ENCODE data around the gene OR2T8.

The OR2T8 gene

GRCh38 chr1:247942624-247943023, 22.6 kb downstream of the OR2T8 start:
- no peak for TF ChIP-seq CTCF (IDR thresholded peaks at IDR 0.05; ENCODE audit: low read depth, low read length, missing control alignments)
- in situ Hi-C loops (cut with HindIII; ENCODE audit: low sequenced_read_pairs): no loop called here
- no peak for DNase-seq (ENCODE audit: low read depth)
- H3K4me3 ChIP-seq (ENCODE audit: low read depth, low read length): no peak overlapping the region

- in situ Hi-C loops (cut with HindIII; ENCODE audit: low sequenced_read_pairs): no loop called here
- no peak within 1 kb of the TSS for H3K4me3 ChIP-seq (ENCODE audit: low read depth, low read length)
- no peak for TF ChIP-seq CTCF (IDR thresholded peaks at IDR 0.05; ENCODE audit: low read depth, low read length, missing control alignments)
- DNase-seq (ENCODE audit: low read depth): no peak
These were observed 28.5 kb downstream of the OR2T8 start, which contains the start of gene OR2L8 for GRCh38 chr1:247948558-247948957. TSS of gene OR2L8 (plus strand) at chr1:247948858. CDS start at chr1:247948858, 0 bp downstream.

GRCh38 chr1:247953408-247953807, 33.4 kb downstream of the OR2T8 start:
- in situ Hi-C loops (cut with HindIII; ENCODE audit: low sequenced_read_pairs): no loop called here
- no peak for TF ChIP-seq CTCF (IDR thresholded peaks at IDR 0.05; ENCODE audit: low read depth, low read length, missing control alignments)
- H3K4me3 ChIP-seq (ENCODE audit: low read depth, low read length): no peak overlapping the region
- no peak for DNase-seq (ENCODE audit: low read depth)

- TF ChIP-seq CTCF (IDR thresholded peaks at IDR 0.05; ENCODE audit: low read depth, low read length, missing control alignments): no peak
- H3K4me3 ChIP-seq (ENCODE audit: low read depth, low read length): no peak overlapping the region
- in situ Hi-C loops (cut with HindIII; ENCODE audit: low sequenced_read_pairs): no loop called here
- no peak for DNase-seq (ENCODE audit: low read depth)
These were observed 41.7 kb downstream of the OR2T8 start for GRCh38 chr1:247961791-247962190.

- no peak overlapping the region for H3K4me3 ChIP-seq (ENCODE audit: low read depth, low read length)
- in situ Hi-C loops (cut with HindIII; ENCODE audit: low sequenced_read_pairs): no loop called here
- no peak for DNase-seq (ENCODE audit: low read depth)
- TF ChIP-seq CTCF (IDR thresholded peaks at IDR 0.05; ENCODE audit: low read depth, low read length, missing control alignments): no peak
These were observed 43.0 kb downstream of the OR2T8 start for GRCh38 chr1:247962911-247963588.

GRCh38 chr1:247964933-247965332, 44.9 kb downstream of the OR2T8 start, which contains the start of gene OR2AK2:
TSS of gene OR2AK2 (plus strand) at chr1:247965233. CDS start at chr1:247965377, 144 bp downstream.
- DNase-seq (ENCODE audit: low read depth): no peak
- no peak for TF ChIP-seq CTCF (IDR thresholded peaks at IDR 0.05; ENCODE audit: low read depth, low read length, missing control alignments)
- H3K4me3 ChIP-seq (ENCODE audit: low read depth, low read length): no peak within 1 kb of the TSS
- in situ Hi-C loops (cut with HindIII; ENCODE audit: low sequenced_read_pairs): no loop called here

Measured in astrocyte of the cerebellum (primary cell).